ENCODE measurements around the gene SND1.

The SND1 gene

DNA sequence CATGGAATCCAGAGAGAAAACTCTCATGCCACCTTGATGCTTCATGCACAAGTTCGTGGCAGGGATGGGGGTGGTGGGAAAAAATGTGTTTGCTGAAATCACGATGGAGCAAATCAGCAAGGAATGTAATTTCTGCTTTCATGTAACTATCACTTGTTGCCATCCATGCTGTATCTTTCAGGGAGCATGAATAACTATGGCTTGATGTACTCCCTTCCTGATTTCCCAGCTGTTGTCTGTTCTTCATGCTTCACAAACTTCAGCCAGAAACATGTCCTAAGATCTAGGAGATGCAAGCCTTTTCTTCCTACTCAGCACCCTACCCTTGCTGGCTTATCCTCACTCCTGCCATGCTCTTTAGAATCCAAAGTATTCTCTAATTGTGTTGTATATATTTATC lies 315.3 kb downstream of the SND1 start:
- Histone ChIP-seq H3K9ac (ENCODE audit: low read length) (no peak overlapping the region), H3K9me2 (ENCODE audit: low read depth, low read length) (no peaks in the 10 kb centered on the region), H3K4me1 (ENCODE audit: insufficient read depth, low read length, severe bottlenecking) (no peaks in the 10 kb centered on the region), H3K9me3 (ENCODE audit: low read length) (no peaks in the 10 kb centered on the region), H3K36me3 (ENCODE audit: insufficient read depth, low read length) (peaks cover 6% of the 10 kb centered on the region; the same call in 1 of the 2 replicates), H3K27ac (ENCODE audit: low read depth, low read length, poor library complexity, severe bottlenecking) (no peak overlapping the region), H3K79me2 (ENCODE audit: insufficient read depth, low read length) (no peaks in the 10 kb centered on the region), H3F3A (ENCODE audit: insufficient read depth, low read length) (no peaks in the 10 kb centered on the region), H3K4me2 (ENCODE audit: low read length) (no peak overlapping the region), H3K27me3 (ENCODE audit: insufficient read depth, low read length) (no peaks in the 10 kb centered on the region), H4K20me1 (ENCODE audit: insufficient read depth, low read length) (no peaks in the 10 kb centered on the region), H2AFZ (ENCODE audit: low read length) (no peak overlapping the region), H3K4me3 (ENCODE audit: low read depth, low read length, poor library complexity, severe bottlenecking) (no peak overlapping the region)
- TF ChIP-seq EZH2 (IDR thresholded peaks at IDR 0.05; ENCODE audit: borderline replicate concordance, low read length) (no peak), CTCF (IDR thresholded peaks at IDR 0.05; ENCODE audit: low read length) (no peak)

- Histone ChIP-seq H3K4me2 (ENCODE audit: low read length) (no peak overlapping the region), H3K27ac (ENCODE audit: low read depth, low read length, poor library complexity, severe bottlenecking) (no peak overlapping the region), H3K4me1 (ENCODE audit: insufficient read depth, low read length, severe bottlenecking) (no peaks in the 10 kb centered on the region), H3F3A (ENCODE audit: insufficient read depth, low read length) (no peaks in the 10 kb centered on the region), H3K27me3 (ENCODE audit: insufficient read depth, low read length) (no peaks in the 10 kb centered on the region), H3K9me2 (ENCODE audit: low read depth, low read length) (no peaks in the 10 kb centered on the region), H3K9ac (ENCODE audit: low read length) (no peak overlapping the region), H4K20me1 (ENCODE audit: insufficient read depth, low read length) (no peaks in the 10 kb centered on the region), H2AFZ (ENCODE audit: low read length) (no peak overlapping the region), H3K36me3 (ENCODE audit: insufficient read depth, low read length) (no peaks in the 10 kb centered on the region), H3K4me3 (ENCODE audit: low read depth, low read length, poor library complexity, severe bottlenecking) (no peak overlapping the region), H3K9me3 (ENCODE audit: low read length) (no peaks in the 10 kb centered on the region), H3K79me2 (ENCODE audit: insufficient read depth, low read length) (no peaks in the 10 kb centered on the region)
- no peak for TF ChIP-seq EZH2 (IDR thresholded peaks at IDR 0.05; ENCODE audit: borderline replicate concordance, low read length)
- no peak for TF ChIP-seq CTCF (IDR thresholded peaks at IDR 0.05; ENCODE audit: low read length)
These were observed 316.6 kb downstream of the SND1 start for GRCh38 chr7:127968547-127968946.

GRCh38 chr7:127973832-127974231 lies 321.8 kb downstream of the SND1 start:
- H3K9ac ChIP-seq (ENCODE audit: low read length), result no peak overlapping the region
- no peaks in the 10 kb centered on the region for H3F3A ChIP-seq (ENCODE audit: insufficient read depth, low read length)
- no peak overlapping the region for H2AFZ ChIP-seq (ENCODE audit: low read length)
- H3K27ac ChIP-seq (ENCODE audit: low read depth, low read length, poor library complexity, severe bottlenecking), result no peak overlapping the region
- peaks cover 34% of the 10 kb centered on the region for H3K36me3 ChIP-seq (ENCODE audit: insufficient read depth, low read length)
- H3K27me3 ChIP-seq (ENCODE audit: insufficient read depth, low read length), result no peaks in the 10 kb centered on the region
- no peak for TF ChIP-seq EZH2 (IDR thresholded peaks at IDR 0.05; ENCODE audit: borderline replicate concordance, low read length)
- TF ChIP-seq CTCF (IDR thresholded peaks at IDR 0.05; ENCODE audit: low read length), result no peak
- H3K9me3 ChIP-seq (ENCODE audit: low read length), result peaks cover 11% of the 10 kb centered on the region
- H3K4me3 ChIP-seq (ENCODE audit: low read depth, low read length, poor library complexity, severe bottlenecking), result no peak overlapping the region
- no peak overlapping the region for H3K4me2 ChIP-seq (ENCODE audit: low read length)
- no peaks in the 10 kb centered on the region for H4K20me1 ChIP-seq (ENCODE audit: insufficient read depth, low read length)
- H3K79me2 ChIP-seq (ENCODE audit: insufficient read depth, low read length), result no peaks in the 10 kb centered on the region
- no peaks in the 10 kb centered on the region for H3K4me1 ChIP-seq (ENCODE audit: insufficient read depth, low read length, severe bottlenecking)
- no peaks in the 10 kb centered on the region for H3K9me2 ChIP-seq (ENCODE audit: low read depth, low read length)

Data from OCI-LY1 (cell line).